IMR-90 (cell line): Measurements from ENCODE around the gene RTEL1. TPM values are rescaled to one million over a fixed set of nuclear protein-coding genes. Genes with fewer than 3 reads are reported as not detected.
A peak's percentile ranks its signal among the peaks of the same experiment; 100 is the strongest.

Source experiments
- ATAC-seq: fragments of 200-7000 bp; cut with Tn5 transposase; 2 replicates; pipeline ENCODE4 v1.9.1; 2020; ENCODE audit warnings: low read depth, mild to moderate bottlenecking, moderate library complexity
- BruUV-seq: library from RNA; stranded (reverse); fragments of 400-500 nt; replicated peaks from 2 replicates; lab custom pipeline; 2021; lab: Mats Ljungman, UMichigan
- CTCF ChIA-PET: fragments of 300-600 bp; formaldehyde crosslinking; extraction: SDS; loops from one replicate; lab custom pipeline; 2021; ENCODE audit warnings: antibody characterized with exemption; lab: Yijun Ruan, JAX
- POLR2A ChIA-PET: fragments of 300-600 bp; sonication (Branson Sonifier 250); formaldehyde crosslinking; loops from one replicate; lab custom pipeline; 2022; ENCODE audit warnings: antibody characterized with exemption; ENCODE audit not compliant: unreplicated experiment; lab: Charles Lee
- DNase-seq: peaks from one replicate; pipeline ENCODE4 v3.0.0; 2013
- H2AFZ ChIP-seq: replicated peaks from 2 replicates; pipeline ENCODE3; 2013; ENCODE audit warnings: low read length, mild to moderate bottlenecking; ENCODE audit not compliant: poor library complexity
- H2AK5ac ChIP-seq: 2 replicates; pipeline ENCODE4 v1.6.1; 2013; ENCODE audit warnings: low read depth, low read length, inconsistent platforms
- H2AK9ac ChIP-seq: replicated peaks from 2 replicates; pipeline ENCODE3; 2013; ENCODE audit warnings: mild to moderate bottlenecking, low read depth, low read length, moderate library complexity; ENCODE audit not compliant: poor library complexity
- H2BK120ac ChIP-seq: 2 replicates; pipeline ENCODE4 v1.6.1; 2013; ENCODE audit warnings: low read depth, low read length, inconsistent platforms
- H2BK15ac ChIP-seq: 3 replicates; pipeline ENCODE4 v1.6.1; 2013; ENCODE audit warnings: low read depth, low read length, inconsistent platforms
- H2BK20ac ChIP-seq: 2 replicates; pipeline ENCODE4 v1.6.1; 2013; ENCODE audit warnings: low read depth, mild to moderate bottlenecking, inconsistent platforms, low read length, moderate library complexity
- H2BK5ac ChIP-seq: 2 replicates; pipeline ENCODE4 v1.6.1; 2013; ENCODE audit warnings: mild to moderate bottlenecking, low read depth, low read length, inconsistent platforms; ENCODE audit not compliant: poor library complexity, severe bottlenecking
- H3K14ac ChIP-seq: replicated peaks from 2 replicates; pipeline ENCODE4 v1.6.1; 2013; ENCODE audit warnings: low read depth, low read length, inconsistent platforms
- H3K18ac ChIP-seq: 2 replicates; pipeline ENCODE4 v1.6.1; 2013; ENCODE audit warnings: low read depth, low read length, control low read depth
- H3K23ac ChIP-seq: 2 replicates; pipeline ENCODE4 v1.6.1; 2013; ENCODE audit warnings: low read depth, low read length, inconsistent platforms
- H3K27ac ChIP-seq: 2 replicates; pipeline ENCODE4 v1.5.1; 2013; ENCODE audit warnings: mild to moderate bottlenecking, control low read depth, low read length; ENCODE audit not compliant: insufficient read depth
- H3K27me3 ChIP-seq: 2 replicates; pipeline ENCODE4 v1.6.1; 2013; ENCODE audit warnings: low read length; ENCODE audit not compliant: control insufficient read depth, insufficient read depth
- H3K36me3 ChIP-seq: 2 replicates; pipeline ENCODE4 v1.6.1; 2013; ENCODE audit warnings: low read length, mixed read lengths; ENCODE audit not compliant: control insufficient read depth, insufficient read depth
- H3K4ac ChIP-seq: 2 replicates; pipeline ENCODE4 v1.6.1; 2013; ENCODE audit warnings: low read depth, low read length, inconsistent platforms
- H3K4me1 ChIP-seq: 2 replicates; pipeline ENCODE4 v1.6.1; 2013; ENCODE audit warnings: low read length, mixed read lengths; ENCODE audit not compliant: control insufficient read depth, insufficient read depth
- H3K4me2 ChIP-seq: 2 replicates; pipeline ENCODE4 v1.6.1; 2013; ENCODE audit warnings: low read depth, mild to moderate bottlenecking, control low read depth, low read length, moderate library complexity
- H3K4me3 ChIP-seq: 2 replicates; pipeline ENCODE4 v1.5.1; 2013; ENCODE audit warnings: low read depth, mild to moderate bottlenecking, control low read depth, low read length, moderate library complexity; ENCODE audit not compliant: insufficient read depth
- H3K56ac ChIP-seq: 2 replicates; pipeline ENCODE4 v1.6.1; 2013; ENCODE audit warnings: low read length, inconsistent platforms; ENCODE audit not compliant: insufficient read depth; ENCODE audit errors: extremely low read depth
- H3K79me1 ChIP-seq, 2 experiments: 2 replicates each; pipeline ENCODE4 v1.6.1; 2013; ENCODE audit warnings: low read length in 2 of 2, inconsistent platforms in 1 of 2, low read depth in 1 of 2
- H3K9ac ChIP-seq: 2 replicates; pipeline ENCODE4 v1.6.1; 2013; ENCODE audit warnings: low read depth, low read length, control low read depth
- H3K9me1 ChIP-seq: 2 replicates; pipeline ENCODE4 v1.6.1; 2013; ENCODE audit warnings: low read length, inconsistent platforms; ENCODE audit not compliant: insufficient read depth
- H3K9me3 ChIP-seq: 2 replicates; pipeline ENCODE4 v1.6.1; 2013; ENCODE audit warnings: low read length; ENCODE audit not compliant: control insufficient read depth, insufficient read depth
- H4K20me1 ChIP-seq: 2 replicates; pipeline ENCODE4 v1.6.1; 2013; ENCODE audit warnings: low read length, inconsistent platforms; ENCODE audit not compliant: insufficient read depth
- H4K5ac ChIP-seq: 2 replicates; pipeline ENCODE4 v1.6.1; 2013; ENCODE audit warnings: mild to moderate bottlenecking, low read depth, low read length, control low read depth
- H4K8ac ChIP-seq, 2 experiments: 2 replicates each; pipeline ENCODE4 v1.6.1; 2013; ENCODE audit warnings: low read depth in 2 of 2, low read length in 2 of 2, control low read depth in 1 of 2, inconsistent platforms in 1 of 2
- H4K91ac ChIP-seq: 2 replicates; pipeline ENCODE4 v1.6.1; 2013; ENCODE audit warnings: low read depth, low read length, inconsistent platforms; ENCODE audit not compliant: insufficient read depth
- BHLHE40 ChIP-seq: fragments of 150-350 bp; IDR thresholded peaks from 2 replicates; pipeline ENCODE4 v1.6.1; 2016; ENCODE audit warnings: mild to moderate bottlenecking, low read depth, low read length
- CEBPB ChIP-seq: IDR thresholded peaks from 2 replicates; pipeline ENCODE4 v1.6.1; 2012; ENCODE audit warnings: low read depth, low read length, improper control_type of control experiment
- CHD1 ChIP-seq: IDR thresholded peaks from 2 replicates; pipeline ENCODE4 v1.6.1; 2012; ENCODE audit warnings: low read depth, low read length, improper control_type of control experiment
- ELK1 ChIP-seq: fragments of 150-350 bp; IDR thresholded peaks from 2 replicates; pipeline ENCODE4 v1.6.1; 2016; ENCODE audit warnings: low read depth, mild to moderate bottlenecking, low read length, moderate library complexity, borderline replicate concordance
- FOS ChIP-seq: fragments of 150-350 bp; IDR thresholded peaks from 2 replicates; pipeline ENCODE4 v1.6.1; 2016; ENCODE audit warnings: low read depth, low read length
- MAFK ChIP-seq: IDR thresholded peaks from 2 replicates; pipeline ENCODE4 v1.6.1; 2012; ENCODE audit warnings: low read depth, low read length, improper control_type of control experiment
- MAZ ChIP-seq: IDR thresholded peaks from 2 replicates; pipeline ENCODE4 v1.6.1; 2012; ENCODE audit warnings: low read depth, mild to moderate bottlenecking, low read length, improper control_type of control experiment, moderate library complexity, borderline replicate concordance
- MXI1 ChIP-seq: IDR thresholded peaks from 2 replicates; pipeline ENCODE4 v1.6.1; 2012; ENCODE audit warnings: low read depth, mild to moderate bottlenecking, low read length, moderate library complexity, borderline replicate concordance
- NFE2L2 ChIP-seq: fragments of 150-350 bp; IDR thresholded peaks from 2 replicates; pipeline ENCODE4 v1.6.1; 2016; ENCODE audit warnings: low read depth, mild to moderate bottlenecking, low read length
- POLR2A ChIP-seq: IDR thresholded peaks from 2 replicates; pipeline ENCODE4 v1.6.1; 2012; ENCODE audit warnings: mild to moderate bottlenecking, low read depth, low read length
- RAD21 ChIP-seq: IDR thresholded peaks from 2 replicates; pipeline ENCODE4 v1.6.1; 2012; ENCODE audit warnings: low read length, improper control_type of control experiment
- RCOR1 ChIP-seq: IDR thresholded peaks from 2 replicates; pipeline ENCODE4 v1.6.1; 2012; ENCODE audit warnings: mild to moderate bottlenecking, low read length, improper control_type of control experiment; ENCODE audit not compliant: insufficient replicate concordance
- RFX5 ChIP-seq: IDR thresholded peaks from 2 replicates; pipeline ENCODE4 v1.8.0; 2012; ENCODE audit warnings: low read depth, mild to moderate bottlenecking, low read length, moderate library complexity
- SMC3 ChIP-seq: fragments of 150-350 bp; IDR thresholded peaks from 2 replicates; pipeline ENCODE4 v1.6.1; 2016; ENCODE audit warnings: low read depth, mild to moderate bottlenecking, antibody characterized with exemption, low read length, moderate library complexity
- WGBS, 2 experiments: methylation state at CpG; one replicate each; pipeline versions ENCODE4 v1.1.5 to v1.1.7; 2013; ENCODE audit warnings: missing lambda C conversion rate in 2 of 2; ENCODE audit not compliant: insufficient read length in 1 of 2; ENCODE audit errors: extremely low coverage in 2 of 2; 5-methylcytosine and 5-hydroxymethylcytosine counted together
- dilution Hi-C: fragments of 300-500 bp; cut with HindIII; formaldehyde crosslinking; loops from one replicate; pipeline ENCODE4 v1.14.3; 2018; ENCODE audit warnings: low sequenced_read_pairs; ENCODE audit not compliant: unreplicated experiment
- in situ Hi-C: fragments of 300-500 bp; cut with MboI; formaldehyde crosslinking; loops from 3 replicates; pipeline ENCODE4 v1.14.3; 2019; ENCODE audit warnings: low sequenced_read_pairs, inconsistent platforms, mixed read lengths
- intact Hi-C: fragments of 100-400 bp; cut with micrococcal nuclease; formaldehyde crosslinking; loops from 2 replicates; pipeline ENCODE4 v1.10.0; 2022
- polyA plus RNA-seq, 3 experiments: library from polyadenylated mRNA; depleted of rRNA; stranded (reverse); fragments of >200 nt; gene quantifications; 2 replicates each; pipeline ENCODE4 v1.2.3, GENCODE V29; 2012; ENCODE audit warnings: low replicate concordance in 1 of 3
- total RNA-seq: library from RNA; depleted of rRNA; stranded (reverse); fragments of >200 nt; gene quantifications from 2 replicates; pipeline ENCODE4 v1.2.3, GENCODE V29; 2012

Gene RTEL1
- total and polyA plus RNA-seq, 2 of the 4 experiments (the other 2 are of a cell fraction) = 14.7 to 18.8 TPM

GRCh38 chr20:63663332-63664066, 5.4 kb downstream of the RTEL1 start:
- BruUV-seq = no TSS peak
- 0 out of 2 replicates have a peak, but pooled peaks cover 3% of the 10 kb centered on the region for H3K9me1 ChIP-seq
- H3K9me3 ChIP-seq = no peaks in the 10 kb centered on the region
- no peak overlapping the region for H3K4me2 ChIP-seq
- ChIA-PET CTCF (no interaction called here), POLR2A (no interaction called here)
- no peak overlapping the region for H4K8ac ChIP-seq
- H2BK15ac ChIP-seq = no peak overlapping the region
- peak overlapping the region; percentile 16 for H2AK9ac ChIP-seq
- intact Hi-C loops (no loop called here), in situ Hi-C loops (no loop called here), dilution Hi-C loops (no loop called here)
- H3K18ac ChIP-seq = no peak overlapping the region
- H3K4me1 ChIP-seq = peaks cover 4% of the 10 kb centered on the region; the same call in 1 of the 2 replicates
- peaks cover 3% of the 10 kb centered on the region; the same call in 1 of the 2 replicates for H4K20me1 ChIP-seq
- no peak overlapping the region for H4K91ac ChIP-seq
- no peak overlapping the region for H3K4me3 ChIP-seq
- no peak overlapping the region for H2AK5ac ChIP-seq
- H3K4ac ChIP-seq = no peak overlapping the region
- WGBS, 2 experiments = 95% methylated on average over 21 of the region's 26 CpGs; no CpG with 5 or more reads in 1 of the 2 experiments
- no peak overlapping the region for H2BK120ac ChIP-seq
- peaks cover 54% of the 10 kb centered on the region for H3K36me3 ChIP-seq
- no peak overlapping the region for H2BK20ac ChIP-seq
- H3K56ac ChIP-seq = no peak overlapping the region
- H3K9ac ChIP-seq = no peak overlapping the region
- ATAC-seq (no peak), DNase-seq (no peak)
- TF ChIP-seq MXI1 (no peak), CEBPB (no peak), RFX5 (no peak), MAFK (no peak), MAZ (no peak), FOS (no peak), SMC3 (no peak), ELK1 (no peak), RCOR1 (no peak), BHLHE40 (no peak), POLR2A (no peak), NFE2L2 (no peak), CHD1 (no peak), RAD21 (no peak)
- no peak overlapping the region for H3K14ac ChIP-seq
- H3K27ac ChIP-seq = no peak overlapping the region
- H4K5ac ChIP-seq = no peak overlapping the region
- H3K23ac ChIP-seq = no peak overlapping the region
- no peak overlapping the region for H2AFZ ChIP-seq
- no peaks in the 10 kb centered on the region for H3K27me3 ChIP-seq
- peaks cover 18 to 53% of the 10 kb centered on the region in 2 experiments for H3K79me1 ChIP-seq
- H2BK5ac ChIP-seq = no peak overlapping the region
